Mesenchymal stem cell (in vitro differentiated cells and primary cell): Measurements from ENCODE around the gene TGM2.
"Not testable (repeated sequence)": the region's sequence is repeated elsewhere in the genome, so short reads cannot be mapped to it uniquely, and the experiment has no call there.

ENCODE experiments used
- DNase-seq: peaks from one replicate; pipeline ENCODE4 v3.0.0-alpha.2; 2013
- H2AFZ ChIP-seq: one replicate; pipeline ENCODE4 v1.6.1; 2013; ENCODE audit warnings: low read depth, mild to moderate bottlenecking, control low read depth, inconsistent platforms, low read length, moderate library complexity
- H2AK5ac ChIP-seq: 2 replicates; pipeline ENCODE4 v1.6.1; 2013; ENCODE audit warnings: low read length, moderate library complexity, mild to moderate bottlenecking, inconsistent platforms; ENCODE audit not compliant: severe bottlenecking
- H2BK120ac ChIP-seq: one replicate; pipeline ENCODE4 v1.6.1; 2013; ENCODE audit warnings: low read depth, mild to moderate bottlenecking, inconsistent platforms, low read length, moderate library complexity
- H2BK12ac ChIP-seq, 2 experiments: one replicate each; pipeline ENCODE4 v1.6.1; 2013; ENCODE audit warnings: inconsistent platforms in 2 of 2, low read length in 2 of 2, mild to moderate bottlenecking in 2 of 2, moderate library complexity in 2 of 2, control low read depth in 1 of 2
- H2BK15ac ChIP-seq: one replicate; pipeline ENCODE4 v1.6.1; 2013; ENCODE audit warnings: mild to moderate bottlenecking, low read depth, inconsistent platforms; ENCODE audit not compliant: poor library complexity, severe bottlenecking
- H2BK5ac ChIP-seq: 2 replicates; pipeline ENCODE4 v1.6.1; 2013; ENCODE audit warnings: low read depth, mild to moderate bottlenecking, low read length, control low read depth, inconsistent platforms; ENCODE audit not compliant: poor library complexity, severe bottlenecking
- H3K14ac ChIP-seq, 2 experiments: one replicate each; pipeline ENCODE4 v1.6.1; 2013; ENCODE audit warnings: inconsistent platforms in 2 of 2, low read length in 2 of 2, control low read depth in 1 of 2, mild to moderate bottlenecking in 1 of 2, moderate library complexity in 1 of 2
- H3K18ac ChIP-seq, 2 experiments: one replicate each; pipeline ENCODE4 v1.6.1; 2013; ENCODE audit warnings: inconsistent platforms in 2 of 2, low read length in 2 of 2, control low read depth in 1 of 2, low read depth in 1 of 2, mild to moderate bottlenecking in 1 of 2
- H3K23ac ChIP-seq, 2 experiments: one replicate each; pipeline ENCODE4 v1.6.1; 2013; ENCODE audit warnings: inconsistent platforms in 2 of 2, low read length in 2 of 2, mild to moderate bottlenecking in 2 of 2, moderate library complexity in 2 of 2, control low read depth in 1 of 2
- H3K27ac ChIP-seq: 2 replicates; pipeline ENCODE4 v1.5.1; 2013; ENCODE audit warnings: mild to moderate bottlenecking, moderate library complexity, low read length, control low read depth, inconsistent platforms; ENCODE audit not compliant: poor library complexity, severe bottlenecking
- H3K27me3 ChIP-seq, 2 experiments: 2 replicates each; pipeline versions ENCODE4 v1.6.1 to v1.7.0; 2013; ENCODE audit warnings: low read length in 2 of 2, mild to moderate bottlenecking in 2 of 2, moderate library complexity in 2 of 2, control low read depth in 1 of 2, inconsistent platforms in 1 of 2; ENCODE audit not compliant: control insufficient read depth in 1 of 2, insufficient read depth in 1 of 2
- H3K36me3 ChIP-seq, 2 experiments: 2 replicates each; pipeline versions ENCODE4 v1.6.1 to v1.7.0; 2013; ENCODE audit warnings: low read length in 2 of 2, control low read depth in 1 of 2, inconsistent platforms in 1 of 2, low read depth in 1 of 2, mild to moderate bottlenecking in 1 of 2; ENCODE audit not compliant: insufficient read depth in 2 of 2, control insufficient read depth in 1 of 2
- H3K4ac ChIP-seq, 2 experiments: one replicate each; pipeline ENCODE4 v1.6.1; 2013; ENCODE audit warnings: inconsistent platforms in 2 of 2, low read length in 2 of 2, mild to moderate bottlenecking in 2 of 2, moderate library complexity in 2 of 2, control low read depth in 1 of 2, low read depth in 1 of 2
- H3K4me1 ChIP-seq: 2 replicates; pipeline ENCODE4 v1.6.1; 2013; ENCODE audit warnings: low read depth, low read length, control low read depth; ENCODE audit not compliant: control insufficient read depth, insufficient read depth
- H3K4me2 ChIP-seq: 2 replicates; pipeline ENCODE4 v1.6.1; 2013; ENCODE audit warnings: low read length, mild to moderate bottlenecking, inconsistent platforms; ENCODE audit not compliant: poor library complexity, severe bottlenecking
- H3K4me3 ChIP-seq, 2 experiments: 2 replicates each; pipeline versions ENCODE4 v1.5.1 to v1.7.0; 2013; ENCODE audit warnings: low read length in 2 of 2, mild to moderate bottlenecking in 2 of 2, control low read depth in 1 of 2, low read depth in 1 of 2; ENCODE audit not compliant: insufficient read depth in 1 of 2
- H3K79me1 ChIP-seq: replicated peaks from 2 replicates; pipeline ENCODE4 v1.6.1; 2013; ENCODE audit warnings: mild to moderate bottlenecking, control low read depth, low read length, inconsistent platforms; ENCODE audit not compliant: poor library complexity, severe bottlenecking
- H3K9ac ChIP-seq: 2 replicates; pipeline ENCODE4 v1.7.0; 2013; ENCODE audit warnings: mild to moderate bottlenecking, low read length, moderate library complexity
- H3K9me3 ChIP-seq: 2 replicates; pipeline ENCODE4 v1.7.0; 2013; ENCODE audit warnings: mild to moderate bottlenecking, low read length; ENCODE audit not compliant: control insufficient read depth
- H4K8ac ChIP-seq: one replicate; pipeline ENCODE4 v1.6.1; 2013; ENCODE audit warnings: inconsistent platforms, mild to moderate bottlenecking, low read length, moderate library complexity
- H4K91ac ChIP-seq: one replicate; pipeline ENCODE4 v1.6.1; 2013; ENCODE audit warnings: mild to moderate bottlenecking, low read length, inconsistent platforms
- WGBS: methylation state at CpG from one replicate; pipeline ENCODE4 v1.1.7; 2013; ENCODE audit warnings: mixed read lengths; 5-methylcytosine and 5-hydroxymethylcytosine counted together

The TGM2 gene

DNA sequence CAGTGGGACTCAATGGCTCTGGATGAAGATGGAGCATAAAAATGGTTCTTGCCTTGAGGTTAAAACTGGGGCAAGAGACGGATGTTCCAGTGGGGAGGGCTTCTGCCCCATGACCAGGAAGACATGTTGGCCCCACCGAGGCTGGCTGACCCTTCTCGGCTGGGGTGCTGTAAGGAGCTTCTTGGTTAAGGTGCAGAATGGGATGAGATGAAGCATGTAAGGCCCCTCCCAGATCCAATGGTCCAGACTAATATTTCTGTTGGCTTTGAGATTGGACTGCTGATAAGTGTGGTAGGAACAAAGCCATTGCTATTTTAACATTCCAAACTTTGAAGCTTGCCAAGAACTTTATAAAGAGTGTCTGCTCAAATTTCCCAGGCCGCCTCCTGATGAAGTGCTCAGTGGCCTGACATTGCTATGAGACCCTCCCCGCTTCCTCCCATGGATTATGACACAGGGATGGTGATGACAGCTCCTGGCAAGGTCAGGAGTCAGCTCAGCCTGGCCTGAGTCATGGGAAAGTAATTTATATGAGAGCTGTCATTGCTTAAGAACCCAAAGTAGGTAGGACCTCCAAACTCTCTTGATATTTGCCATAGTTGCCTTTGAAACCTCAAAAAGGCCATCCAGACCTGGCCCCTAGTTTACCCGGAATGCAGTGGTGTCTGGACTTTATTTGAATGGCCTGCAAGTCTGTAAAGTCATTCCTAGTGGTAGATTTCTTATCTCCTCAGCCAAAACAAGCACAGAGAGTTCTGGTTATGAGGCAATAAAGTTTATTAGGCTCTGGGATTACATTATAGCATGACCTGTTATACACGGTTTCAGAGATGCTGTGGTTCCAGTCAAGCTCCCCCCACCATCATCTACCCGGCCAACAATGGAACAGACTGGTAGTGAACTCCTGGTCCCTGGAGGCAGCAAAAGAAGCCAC is 55.2 kb downstream of the TGM2 start:
- Histone ChIP-seq H2BK120ac (peak overlapping the region; percentile 90), H3K4me3 (peak overlapping the region in 1 of 2 experiments; percentile 24), H4K91ac (peak overlapping the region; percentile 97), H3K4me1 (peaks cover 4% of the 10 kb centered on the region), H4K8ac (peak overlapping the region; percentile 86), H2AFZ (no peak overlapping the region), H3K14ac (peak overlapping the region in 1 of 2 experiments; percentile 42), H2BK12ac (peak overlapping the region; percentile 80 to 96), H3K23ac (no peak overlapping the region), H3K9me3 (no peaks in the 10 kb centered on the region), H2BK5ac (no peak overlapping the region), H2AK5ac (no peak overlapping the region), H3K4ac (peak overlapping the region; percentile 78 to 83), H2BK15ac (peak overlapping the region; percentile 75), H3K18ac (peak overlapping the region; percentile 95 to 99), H3K27ac (no peak overlapping the region), H3K9ac (peak overlapping the region; percentile 5), H3K79me1 (no peaks in the 10 kb centered on the region), H3K27me3 (peaks cover 0 to 5% of the 10 kb centered on the region in 2 experiments), H3K36me3 (no peaks in the 10 kb centered on the region), H3K4me2 (no peak overlapping the region)
- peak; percentile 92 for DNase-seq
- WGBS: 37% methylated on average over 6 of the region's 8 CpGs

DNA sequence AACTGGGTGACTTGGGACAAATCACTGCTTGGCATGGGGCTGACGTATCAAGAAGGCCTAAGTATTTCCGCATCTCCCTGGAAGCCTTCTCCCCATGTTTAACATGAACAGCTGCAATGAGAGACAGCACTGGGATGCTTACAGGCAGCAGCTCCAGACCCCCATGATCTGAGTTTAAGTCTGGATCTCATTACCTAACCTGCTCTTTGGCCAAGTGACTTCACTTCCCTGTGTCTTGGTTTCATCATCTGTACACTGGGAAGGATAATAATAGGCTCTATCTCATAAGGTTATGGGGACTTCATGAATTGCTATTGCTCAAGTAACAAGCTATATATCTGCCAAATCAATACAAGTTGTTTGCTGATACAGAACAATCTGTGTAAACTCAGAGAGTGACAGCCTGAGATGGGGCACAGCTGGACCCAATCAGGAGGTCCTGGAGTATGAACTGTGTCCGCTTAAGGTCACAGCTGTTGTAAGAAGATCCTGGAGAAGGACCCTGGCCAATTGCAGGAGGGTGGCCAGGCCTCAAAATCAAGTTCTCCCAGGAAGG is 56.0 kb downstream of the TGM2 start:
- Histone ChIP-seq H3K4me1 (peaks cover 2% of the 10 kb centered on the region), H3K36me3 (no peaks in the 10 kb centered on the region)
- 71% methylated on average over 3 of the region's 3 CpGs for WGBS

DNA sequence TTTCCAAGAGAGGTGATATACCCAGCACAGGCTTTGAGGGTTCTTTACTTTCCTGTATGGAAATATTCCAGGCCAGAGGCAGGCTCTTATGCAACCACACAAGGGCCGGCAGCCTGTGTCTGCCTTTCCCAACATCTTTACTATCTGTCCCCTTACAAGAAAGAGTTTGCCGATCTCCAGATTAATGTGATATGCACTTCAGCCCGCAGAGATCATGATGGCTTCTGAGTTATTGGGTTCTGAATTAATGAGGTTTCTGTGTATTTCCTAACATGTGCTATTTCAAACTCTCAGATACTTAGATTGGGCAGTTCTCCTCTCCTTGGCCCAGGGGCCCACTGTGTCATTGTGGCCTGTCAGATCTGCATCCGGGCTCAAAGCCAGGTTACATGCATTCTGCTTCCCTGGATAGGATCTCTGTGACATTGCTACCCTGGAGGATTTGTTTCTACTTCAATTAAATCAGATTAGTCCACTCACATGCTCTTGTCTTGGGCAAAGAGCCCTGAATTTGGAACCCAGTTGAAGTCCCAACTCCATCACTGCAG is 56.6 kb downstream of the TGM2 start:
- Histone ChIP-seq H3K27ac (no peak overlapping the region), H3K79me1 (no peaks in the 10 kb centered on the region), H2BK15ac (no peak overlapping the region), H3K4me2 (no peak overlapping the region), H3K4me3 (no peak overlapping the region), H3K4ac (peak overlapping the region; percentile 37 to 70), H4K8ac (peak overlapping the region; percentile 66), H3K9me3 (no peaks in the 10 kb centered on the region), H3K27me3 (peaks cover 0 to 5% of the 10 kb centered on the region in 2 experiments), H4K91ac (peak overlapping the region; percentile 72), H2AFZ (no peak overlapping the region), H2BK12ac (peak overlapping the region; percentile 81 to 89), H2BK5ac (no peak overlapping the region), H3K14ac (no peak overlapping the region), H2AK5ac (no peak overlapping the region), H2BK120ac (no peak overlapping the region), H3K18ac (peak overlapping the region; percentile 84 to 90), H3K23ac (no peak overlapping the region), H3K36me3 (no peaks in the 10 kb centered on the region), H3K4me1 (peaks cover 2% of the 10 kb centered on the region), H3K9ac (no peak overlapping the region)
- WGBS: 28% methylated on average over 4 of the region's 4 CpGs
- peak; percentile 87 for DNase-seq

More for the DNA sequence above, 56.0 kb downstream of the TGM2 start:
- H3K18ac ChIP-seq: peak overlapping the region; percentile 90
- peak; percentile 93 for DNase-seq
- H2AK5ac ChIP-seq: no peak overlapping the region
- H4K8ac ChIP-seq: peak overlapping the region; percentile 86
- no peak overlapping the region for H3K27ac ChIP-seq
- H3K4me2 ChIP-seq: no peak overlapping the region
- H2BK15ac ChIP-seq: peak overlapping the region; percentile 80
- no peaks in the 10 kb centered on the region for H3K79me1 ChIP-seq
- H2BK120ac ChIP-seq: peak overlapping the region; percentile 90
- H4K91ac ChIP-seq: peak overlapping the region; percentile 97
- H3K4me3 ChIP-seq: peak overlapping the region in 1 of 2 experiments; percentile 24
- peak overlapping the region; percentile 89 to 96 for H2BK12ac ChIP-seq
- H3K9ac ChIP-seq: peak overlapping the region; percentile 5
- peaks cover 0 to 5% of the 10 kb centered on the region in 2 experiments for H3K27me3 ChIP-seq
- no peak overlapping the region for H2AFZ ChIP-seq
- H3K9me3 ChIP-seq: no peaks in the 10 kb centered on the region
- H2BK5ac ChIP-seq: no peak overlapping the region
- no peak overlapping the region for H3K23ac ChIP-seq
- peak overlapping the region; percentile 71 to 83 for H3K4ac ChIP-seq
- peak overlapping the region in 1 of 2 experiments; percentile 42 for H3K14ac ChIP-seq

DNA sequence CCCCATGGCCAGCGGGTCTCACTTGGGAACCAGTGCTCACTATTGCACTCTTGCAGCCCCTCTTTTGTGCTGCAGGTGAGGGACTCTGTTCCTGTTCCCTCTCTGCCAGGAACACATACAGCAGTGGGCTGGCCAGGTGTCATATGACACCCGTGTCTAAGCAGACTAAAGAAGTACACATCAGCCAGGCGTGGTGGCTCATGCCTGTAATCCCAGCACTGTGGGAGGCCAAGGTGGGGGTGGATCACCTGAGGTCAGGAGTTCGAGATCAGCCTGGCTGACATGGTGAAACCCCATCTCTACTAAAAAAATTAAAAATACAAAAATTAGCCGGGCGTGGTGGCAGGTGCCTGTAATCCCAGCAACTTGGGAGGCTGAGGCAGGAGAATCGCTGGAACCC is 57.2 kb downstream of the TGM2 start:
- not testable (repeated sequence) for H3K27ac ChIP-seq, H3K9me3 ChIP-seq, H3K79me1 ChIP-seq, H2BK5ac ChIP-seq, H3K4me2 ChIP-seq, H3K36me3 ChIP-seq, H3K4me1 ChIP-seq, H2BK15ac ChIP-seq, H2AK5ac ChIP-seq, H3K27me3 ChIP-seq, DNase-seq, H3K23ac ChIP-seq, H3K9ac ChIP-seq, H2AFZ ChIP-seq, H3K4me3 ChIP-seq
- peak overlapping the region; percentile 68 to 79 for H3K18ac ChIP-seq
- H2BK120ac ChIP-seq: peak overlapping the region; percentile 9
- peak overlapping the region in 1 of 2 experiments; percentile 94 for H3K14ac ChIP-seq
- 93% methylated on average over 7 of the region's 7 CpGs for WGBS
- peak overlapping the region in 1 of 2 experiments; percentile 60 for H3K4ac ChIP-seq
- H2BK12ac ChIP-seq: peak overlapping the region in 1 of 2 experiments; percentile 100
- peak overlapping the region; percentile 29 for H4K8ac ChIP-seq
- peak overlapping the region; percentile 71 for H4K91ac ChIP-seq
